Endodermal cell (in vitro differentiated cells): Measurements from ENCODE around the gene FAF1. TPM values are rescaled to one million over a fixed set of nuclear protein-coding genes. Genes with fewer than 3 reads are reported as not detected.
A peak's percentile ranks its signal among the peaks of the same experiment; 100 is the strongest.
"Not testable (repeated sequence)": the region's sequence is repeated elsewhere in the genome, so short reads cannot be mapped to it uniquely, and the experiment has no call there.

Experiments
- DNase-seq: peaks from one replicate; pipeline ENCODE4 v3.0.0-alpha.2; 2017
- H3K27ac ChIP-seq: 2 replicates; pipeline ENCODE4 v1.5.1; 2013; ENCODE audit warnings: mild to moderate bottlenecking, low read depth, low read length, moderate library complexity
- H3K27me3 ChIP-seq: 2 replicates; pipeline ENCODE4 v1.6.1; 2013; ENCODE audit warnings: mild to moderate bottlenecking, low read length, moderate library complexity; ENCODE audit not compliant: insufficient read depth, control insufficient read depth, poor library complexity, severe bottlenecking
- H3K36me3 ChIP-seq: 2 replicates; pipeline ENCODE4 v1.7.0; 2013; ENCODE audit warnings: mild to moderate bottlenecking, low read length, moderate library complexity; ENCODE audit not compliant: control insufficient read depth, insufficient read depth
- H3K4me1 ChIP-seq: one replicate; pipeline ENCODE4 v1.7.0; 2013; ENCODE audit warnings: low read length; ENCODE audit not compliant: control insufficient read depth, insufficient read depth
- H3K4me3 ChIP-seq: 2 replicates; pipeline ENCODE4 v1.5.1; 2013; ENCODE audit warnings: mild to moderate bottlenecking, low read length, moderate library complexity
- H3K9ac ChIP-seq: 2 replicates; pipeline ENCODE4 v1.6.1; 2013; ENCODE audit warnings: mild to moderate bottlenecking, low read length, moderate library complexity; ENCODE audit not compliant: poor library complexity, severe bottlenecking; ENCODE audit errors: extremely low read depth
- H3K9me3 ChIP-seq: 2 replicates; pipeline ENCODE4 v1.6.1; 2013; ENCODE audit warnings: mild to moderate bottlenecking, low read length, moderate library complexity; ENCODE audit not compliant: control insufficient read depth
- H3K27ac Mint-ChIP-seq: 2 replicates; pipeline ENCODE4 v1.8.0; 2020; ENCODE audit warnings: mixed read lengths
- H3K27me3 Mint-ChIP-seq: 2 replicates; pipeline ENCODE4 v1.8.0; 2021; ENCODE audit warnings: mild to moderate bottlenecking, mixed read lengths; ENCODE audit not compliant: insufficient read depth
- H3K36me3 Mint-ChIP-seq: 2 replicates; pipeline ENCODE4 v1.8.0; 2020; ENCODE audit warnings: low read depth, mixed read lengths
- H3K4me1 Mint-ChIP-seq: 2 replicates; pipeline ENCODE4 v1.8.0; 2020; ENCODE audit warnings: mixed read lengths
- H3K4me3 Mint-ChIP-seq: 2 replicates; pipeline ENCODE4 v1.8.0; 2020; ENCODE audit warnings: mild to moderate bottlenecking, moderate library complexity, mixed read lengths
- H3K9me3 Mint-ChIP-seq: 2 replicates; pipeline ENCODE4 v1.8.0; 2020; ENCODE audit warnings: mild to moderate bottlenecking, mixed read lengths
- CTCF ChIP-seq: fragments of 200-600 bp; sonication (generic); conservative IDR thresholded peaks from 2 replicates; pipeline ENCODE4 v1.5.0; 2021; ENCODE audit warnings: antibody characterized with exemption, mild to moderate bottlenecking
- WGBS, 2 experiments: methylation state at CpG; one replicate each; pipeline versions ENCODE4 v1.1.5 to v1.1.7; 2013; ENCODE audit warnings: missing lambda C conversion rate in 2 of 2, mixed read lengths in 1 of 2; ENCODE audit not compliant: insufficient coverage in 1 of 2, insufficient read length in 1 of 2; 5-methylcytosine and 5-hydroxymethylcytosine counted together
- total RNA-seq, 2 donors: library from RNA; stranded (reverse); fragmentation: NEBNext Ultra II Directional in 1 of 2; extraction: Animal tissue kit (Norgen Biotek cat#: 25700) in 1 of 2; gene quantifications; 2 replicates in 1 of 2; 3 replicates in 1 of 2; pipeline ENCODE4 v1.2.1, GENCODE V29; 2021

Gene FAF1
- total RNA-seq, 2 donors from 2014 or later: 76.4 to 94.4 TPM

- H3K36me3 Mint-ChIP-seq: no peaks in the 10 kb centered on the region
- peaks cover 4% of the 10 kb centered on the region for H3K4me1 Mint-ChIP-seq
- H3K27ac Mint-ChIP-seq: no peak overlapping the region
- H3K4me3 ChIP-seq: no peak overlapping the region
- no peak overlapping the region for H3K4me3 Mint-ChIP-seq
- H3K9me3 ChIP-seq: no peaks in the 10 kb centered on the region
- H3K27ac ChIP-seq: no peak overlapping the region
- no peak for TF ChIP-seq CTCF
- H3K9me3 Mint-ChIP-seq: no peaks in the 10 kb centered on the region
- H3K27me3 ChIP-seq: no peaks in the 10 kb centered on the region
- no peaks in the 10 kb centered on the region for H3K36me3 ChIP-seq
- H3K27me3 Mint-ChIP-seq: no peaks in the 10 kb centered on the region
- H3K9ac ChIP-seq: no peak overlapping the region
- H3K4me1 ChIP-seq: no peaks in the 10 kb centered on the region
- no peak for DNase-seq
These were observed 81.6 kb downstream of the FAF1 start for GRCh38 chr1:50878434-50878833.

DNA sequence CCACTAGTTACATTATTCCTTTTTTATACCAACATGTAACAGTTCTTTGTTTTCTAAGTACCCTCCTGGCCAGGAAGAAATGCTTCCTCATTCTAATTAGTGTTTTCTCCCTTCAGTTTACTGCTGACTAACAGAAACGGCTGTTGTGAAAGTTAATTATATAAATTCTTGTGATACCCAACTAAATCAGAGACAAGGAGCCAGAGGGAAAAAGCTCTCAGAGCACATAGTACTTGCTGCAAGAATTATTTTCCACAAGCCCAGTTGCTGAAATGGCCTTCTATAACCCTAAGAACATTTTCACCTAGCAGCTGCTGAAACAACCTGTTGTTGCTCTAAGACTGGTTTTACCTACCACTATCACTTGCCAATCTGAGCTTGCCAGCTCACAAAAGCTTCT, 82.4 kb downstream of the FAF1 start:
- H3K4me3 ChIP-seq: no peak overlapping the region
- H3K27ac Mint-ChIP-seq: no peak overlapping the region
- H3K9me3 ChIP-seq: no peaks in the 10 kb centered on the region
- no peaks in the 10 kb centered on the region for H3K27me3 ChIP-seq
- no peaks in the 10 kb centered on the region for H3K27me3 Mint-ChIP-seq
- WGBS, 2 experiments: 83% methylated on average over 1 of the region's 1 CpG; no CpG with 5 or more reads in 1 of the 2 experiments
- no peaks in the 10 kb centered on the region for H3K9me3 Mint-ChIP-seq
- no peaks in the 10 kb centered on the region for H3K36me3 Mint-ChIP-seq
- DNase-seq: no peak
- H3K9ac ChIP-seq: no peak overlapping the region
- TF ChIP-seq CTCF: no peak
- H3K27ac ChIP-seq: no peak overlapping the region
- H3K4me1 ChIP-seq: no peaks in the 10 kb centered on the region
- no peak overlapping the region for H3K4me3 Mint-ChIP-seq
- no peaks in the 10 kb centered on the region for H3K36me3 ChIP-seq
- H3K4me1 Mint-ChIP-seq: peaks cover 4% of the 10 kb centered on the region

DNA sequence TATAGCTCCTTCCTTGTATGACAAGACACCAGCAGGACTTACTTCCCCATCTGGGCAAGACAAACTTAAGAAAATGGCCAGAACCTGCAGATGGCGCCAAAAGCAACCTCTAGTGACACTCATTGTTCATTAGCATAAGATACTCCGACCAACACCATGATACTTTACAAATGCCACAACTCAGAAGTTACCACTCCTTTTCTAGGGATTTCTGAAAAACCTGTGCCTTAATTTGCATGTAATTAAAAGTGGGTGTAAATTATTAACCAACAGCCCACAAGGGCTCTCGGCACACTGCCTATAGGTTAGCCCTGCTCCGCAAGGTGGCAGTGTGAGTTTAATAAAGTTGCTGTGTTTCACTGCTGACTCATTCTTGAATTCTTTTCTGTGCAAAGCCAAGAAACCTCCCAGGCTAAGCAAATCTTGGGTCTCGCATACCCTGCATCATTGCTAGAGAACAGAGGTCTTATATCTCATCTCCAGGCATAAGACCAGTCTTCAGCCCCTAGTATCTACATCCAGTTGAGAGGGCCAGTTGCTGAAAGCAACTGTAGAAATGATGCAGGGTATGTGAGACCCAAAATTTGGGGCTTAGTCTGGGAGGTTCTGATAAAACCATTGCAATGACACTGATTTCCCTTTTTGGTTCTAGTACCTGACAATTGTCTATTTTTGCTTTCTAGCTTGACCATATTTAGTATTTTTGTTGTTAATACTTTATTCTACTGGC, 86.4 kb downstream of the FAF1 start:
- peak; percentile 90 for TF ChIP-seq CTCF
- no peak overlapping the region for H3K9ac ChIP-seq
- no peak overlapping the region for H3K27ac ChIP-seq
- Mint-ChIP-seq H3K27ac (peak overlapping the region; percentile 90), H3K4me3 (peak overlapping the region; percentile 49), H3K36me3 (no peaks in the 10 kb centered on the region), H3K4me1 (peaks cover 4% of the 10 kb centered on the region), H3K9me3 (no peaks in the 10 kb centered on the region), H3K27me3 (no peaks in the 10 kb centered on the region)
- no peaks in the 10 kb centered on the region for H3K27me3 ChIP-seq
- DNase-seq: peak; percentile 92
- H3K4me1 ChIP-seq: no peaks in the 10 kb centered on the region
- no peaks in the 10 kb centered on the region for H3K36me3 ChIP-seq
- 68 to 71% methylated on average over 1 to 5 of the region's 5 CpGs for WGBS, 2 experiments
- H3K4me3 ChIP-seq: no peak overlapping the region
- H3K9me3 ChIP-seq: no peaks in the 10 kb centered on the region

DNA sequence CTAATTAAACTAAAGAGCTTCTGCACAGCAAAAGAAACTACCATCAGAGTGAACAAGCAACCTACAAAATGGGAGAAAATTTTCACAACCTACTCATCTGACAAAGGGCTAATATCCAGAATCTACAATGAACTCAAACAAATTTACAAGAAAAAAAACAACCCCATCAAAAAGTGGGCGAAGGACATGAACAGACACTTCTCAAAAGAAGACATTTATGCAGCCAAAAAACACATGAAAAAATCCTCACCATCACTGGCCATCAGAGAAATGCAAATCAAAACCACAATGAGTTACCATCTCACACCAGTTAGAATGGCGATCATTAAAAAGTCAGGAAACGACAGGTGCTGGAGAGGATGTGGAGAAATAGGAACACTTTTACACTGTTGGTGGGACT, 95.2 kb downstream of the FAF1 start:
- H3K27ac ChIP-seq, H3K9ac ChIP-seq, H3K27me3 Mint-ChIP-seq, H3K4me3 ChIP-seq, DNase-seq, H3K36me3 ChIP-seq, H3K27ac Mint-ChIP-seq, H3K4me1 ChIP-seq, H3K4me3 Mint-ChIP-seq, H3K4me1 Mint-ChIP-seq, H3K27me3 ChIP-seq: not testable (repeated sequence)
- H3K9me3 ChIP-seq: peaks cover 15% of the 10 kb centered on the region
- peaks cover 23% of the 10 kb centered on the region for H3K36me3 Mint-ChIP-seq
- no CpG with 5 or more reads among the region's 3 CpGs for WGBS, 2 experiments
- peaks cover 32% of the 10 kb centered on the region for H3K9me3 Mint-ChIP-seq
